K562 (cell line): ENCODE measurements around the gene CPE. TPM values are rescaled to one million over a fixed set of nuclear protein-coding genes. Genes with fewer than 3 reads are reported as not detected.

ENCODE experiments used
- ATAC-seq: fragments of 200-7000 bp; cut with Tn5 transposase; 3 replicates; pipeline ENCODE4 v1.9.1; 2020; ENCODE audit warnings: moderate library complexity
- BruUV-seq: library from RNA; stranded (reverse); fragments of 400-500 nt; replicated peaks from 2 replicates; lab custom pipeline; 2021; lab: Mats Ljungman, UMichigan
- CTCF ChIA-PET: fragments of 300-600 bp; formaldehyde crosslinking; extraction: SDS; loops from one replicate; lab custom pipeline; 2021; ENCODE audit warnings: low intra/inter-chr PET ratio; lab: Yijun Ruan, JAX
- POLR2A ChIA-PET: fragments of 300-600, 350-650 bp; sonication (Branson Sonifier 250); formaldehyde crosslinking; extraction: SDS; loops from one replicate; lab custom pipeline; 2021; ENCODE audit warnings: antibody characterized with exemption, inconsistent platforms; lab: Yijun Ruan, JAX
- DNase-seq, 4 experiments: peaks; one replicate each; pipeline versions ENCODE4 v3.0.0 to v3.0.0-alpha.2; 2011 to 2018; ENCODE audit warnings: low spot score in 3 of 4, mixed read lengths in 3 of 4; ENCODE audit errors: extremely low read depth in 1 of 4
- FAIRE-seq: peaks from 2 replicates; lab custom pipeline; 2011; peaks lifted over from hg19 to GRCh38; lab: Jason Lieb, UNC
- H2AFZ ChIP-seq: 2 replicates; pipeline ENCODE4 v1.6.0; 2011; ENCODE audit warnings: low read depth, low read length, control low read depth, inconsistent platforms
- H3K27ac ChIP-seq: fragments of 200-600 bp; 3 replicates; pipeline ENCODE4 v1.8.0; 2011; ENCODE audit warnings: low read depth, mild to moderate bottlenecking, control low read depth, inconsistent platforms, low read length, moderate library complexity, mixed read lengths; ENCODE audit errors: extremely low read depth
- H3K27me3 ChIP-seq, 2 experiments: fragments of 300-600 bp in 1 of 2; 2 replicates in 1 of 2; 3 replicates in 1 of 2; pipeline versions ENCODE4 v1.6.0 to v1.8.0; 2011; ENCODE audit warnings: inconsistent platforms in 2 of 2, low read length in 2 of 2, mild to moderate bottlenecking in 1 of 2, mixed read lengths in 1 of 2, moderate library complexity in 1 of 2; ENCODE audit not compliant: control insufficient read depth in 2 of 2, insufficient read depth in 2 of 2
- H3K36me3 ChIP-seq: fragments of 300-600 bp; 3 replicates; pipeline ENCODE4 v1.8.0; 2011; ENCODE audit warnings: mild to moderate bottlenecking, low read length, inconsistent platforms; ENCODE audit not compliant: control insufficient read depth, insufficient read depth
- H3K4me1 ChIP-seq, 2 experiments: fragments of 200-600 bp in 1 of 2; replicated peaks in 1 of 2; 2 replicates in 1 of 2; 3 replicates in 1 of 2; pipeline versions ENCODE4 v1.5.1 to v1.8.0; 2011; ENCODE audit warnings: inconsistent platforms in 2 of 2, low read length in 2 of 2, mild to moderate bottlenecking in 1 of 2, mixed read lengths in 1 of 2, moderate library complexity in 1 of 2; ENCODE audit not compliant: control insufficient read depth in 2 of 2, insufficient read depth in 2 of 2
- H3K4me2 ChIP-seq: 2 replicates; pipeline ENCODE4 v1.6.1; 2011; ENCODE audit warnings: low read length, control low read depth, inconsistent platforms, mixed read lengths; ENCODE audit not compliant: insufficient read depth
- H3K4me3 ChIP-seq: fragments of 200-600 bp; sonication (generic), shearing (Covaris generic); 2 replicates; pipeline ENCODE4 v1.5.1; 2016; ENCODE audit warnings: control low read depth, inconsistent platforms
- H3K79me2 ChIP-seq: fragments of 200-600 bp; 3 replicates; pipeline ENCODE4 v1.8.0; 2011; ENCODE audit warnings: low read length, inconsistent platforms; ENCODE audit not compliant: control insufficient read depth, insufficient read depth
- H3K9ac ChIP-seq, 2 experiments: 2 replicates each; pipeline versions ENCODE4 v1.6.0 to v1.6.1; 2011; ENCODE audit warnings: low read depth in 2 of 2, low read length in 2 of 2, control low read depth in 1 of 2, inconsistent platforms in 1 of 2, mild to moderate bottlenecking in 1 of 2, mixed read lengths in 1 of 2; ENCODE audit not compliant: insufficient read depth in 1 of 2
- H3K9me1 ChIP-seq: one replicate; pipeline ENCODE4 v1.6.0; 2011; ENCODE audit warnings: inconsistent platforms, mild to moderate bottlenecking, low read length, moderate library complexity; ENCODE audit not compliant: control insufficient read depth, insufficient read depth
- H3K9me3 ChIP-seq: replicated peaks from 2 replicates; pipeline ENCODE4 v1.5.1; 2011; ENCODE audit warnings: low read depth, low read length, inconsistent platforms; ENCODE audit not compliant: control insufficient read depth, insufficient read depth
- H4K20me1 ChIP-seq: replicated peaks from 2 replicates; pipeline ENCODE4 v1.6.1; 2011; ENCODE audit warnings: low read length, inconsistent platforms, mixed read lengths; ENCODE audit not compliant: control insufficient read depth, insufficient read depth
- ARID1B ChIP-seq: fragments of 450-650 bp; IDR thresholded peaks from 2 replicates; pipeline ENCODE4 v1.6.1; 2016; ENCODE audit warnings: antibody characterized with exemption, mild to moderate bottlenecking, inconsistent platforms
- BMI1 ChIP-seq: fragments of 150-350 bp; IDR thresholded peaks from 2 replicates; pipeline ENCODE4 v1.6.1; 2014; ENCODE audit warnings: low read length
- MIER1 ChIP-seq: fragments of 450-650 bp; IDR thresholded peaks from 2 replicates; pipeline ENCODE4 v1.6.1; 2016; ENCODE audit warnings: antibody characterized with exemption, mild to moderate bottlenecking, low read depth
- MYBL2 ChIP-seq, 2 experiments: fragments of 450-650 bp in 1 of 2; sonication (generic) in 1 of 2; formaldehyde crosslinking in 1 of 2; IDR thresholded peaks; 2 replicates each; pipeline versions ENCODE4 v1.6.1 to v1.8.1; 2017 to 2022; ENCODE audit warnings: borderline replicate concordance in 1 of 2, inconsistent platforms in 1 of 2, low read depth in 1 of 2, mild to moderate bottlenecking in 1 of 2, missing genetic modification reagents in 1 of 2, moderate library complexity in 1 of 2
- RBM22 ChIP-seq: fragments of 200-400 bp; formaldehyde crosslinking; IDR thresholded peaks from 2 replicates; pipeline ENCODE4 v1.6.1; 2018; ENCODE audit warnings: low read length, low read depth; ENCODE audit not compliant: poor library complexity, severe bottlenecking
- ZNF212 ChIP-seq: fragments of 450-650 bp; formaldehyde crosslinking; IDR thresholded peaks from 2 replicates; pipeline ENCODE4 v1.4.0; 2020; ENCODE audit warnings: mild to moderate bottlenecking
- ZNF239 ChIP-seq: fragments of 250-450 bp; sonication (Bioruptor Pico); IDR thresholded peaks from 2 replicates; pipeline ENCODE4 v1.4.0; 2020; ENCODE audit warnings: mild to moderate bottlenecking
- ZNF274 ChIP-seq: IDR thresholded peaks from 2 replicates; pipeline ENCODE4 v1.6.1; 2011; ENCODE audit warnings: low read depth, mild to moderate bottlenecking, low read length, moderate library complexity, borderline replicate concordance
- ZNF586 ChIP-seq: fragments of 450-650 bp; formaldehyde crosslinking; conservative IDR thresholded peaks from 2 replicates; pipeline ENCODE4 v1.4.0; 2020; ENCODE audit warnings: mild to moderate bottlenecking, moderate library complexity
- ZNF780A ChIP-seq: fragments of 250-450 bp; sonication (Bioruptor Pico); IDR thresholded peaks from 2 replicates; pipeline ENCODE4 v1.5.0; 2021; ENCODE audit warnings: mild to moderate bottlenecking
- WGBS: fragments of 100-300 bp; shearing (Covaris generic); methylation state at CpG from one replicate; pipeline ENCODE4 v1.1.6; 2016; ENCODE audit warnings: low coverage, mixed read lengths; ENCODE audit not compliant: insufficient coverage; ENCODE audit errors: missing lambda C conversion rate; 5-methylcytosine and 5-hydroxymethylcytosine counted together
- in situ Hi-C: fragments of 300-500 bp; cut with MboI; formaldehyde crosslinking; loops from 4 replicates; pipeline ENCODE4 v1.15.0; 2018; ENCODE audit warnings: inconsistent platforms, mixed read lengths
- intact Hi-C: fragments of 100-400 bp; cut with micrococcal nuclease; formaldehyde crosslinking; loops from 2 replicates; pipeline ENCODE4 v1.14.2; 2022
- polyA plus RNA-seq, 8 experiments: library from polyadenylated mRNA; depleted of rRNA in 4 of 8; stranded (reverse) in 5 of 8; unstranded in 3 of 8; fragments of >200 nt; fragmentation: Nextera tagmentation in 2 of 8; fragmentation: Illumina TruSeq in 1 of 8; extraction: Ambion mirVana in 2 of 8; extraction: Trizol in 1 of 8; gene quantifications; 2 replicates each; pipeline versions ENCODE4 v1.2.1 to v1.2.3, GENCODE V29; 2011 to 2014; ENCODE audit warnings: inconsistent platforms in 1 of 8, missing spikeins in 1 of 8
- total RNA-seq, 7 experiments: library from RNA; depleted of rRNA in 6 of 7; stranded (reverse); fragments of >200 nt in 6 of 7; fragmentation: Illumina TruSeq in 2 of 7; extraction: Trizol in 2 of 7; gene quantifications; 2 replicates each; pipeline versions ENCODE4 v1.2.1 to v1.2.3, GENCODE V29; 2011 to 2021; ENCODE audit warnings: low replicate concordance in 1 of 7
- TF ChIP-seq, protein P1 (sequence below), 3 experiments: fragments of 200-800 bp in 1 of 3; sonication (Bioruptor generic) in 1 of 3; sonication (generic) in 1 of 3; formaldehyde crosslinking in 1 of 3; IDR thresholded peaks; 2 replicates each; pipeline versions ENCODE4 v1.6.1 to v1.8.0; 2016 to 2022; ENCODE audit warnings: mild to moderate bottlenecking in 2 of 3, missing compliant biosample characterization in 2 of 3, missing genetic modification characterization in 2 of 3, missing genetic modification reagents in 1 of 3
- TF ChIP-seq, protein P2 (sequence below): fragments of 250-450 bp; sonication (Bioruptor Pico); IDR thresholded peaks from 2 replicates; pipeline ENCODE4 v1.8.0; 2021; ENCODE audit warnings: moderate library complexity, mild to moderate bottlenecking, inconsistent platforms
- TF ChIP-seq, protein P3 (sequence below): sonication (generic); formaldehyde crosslinking; IDR thresholded peaks from 2 replicates; pipeline ENCODE4 v1.8.1; 2023; ENCODE audit warnings: mild to moderate bottlenecking, missing genetic modification reagents, moderate library complexity
- TF ChIP-seq, protein P4 (sequence below): fragments of 450-650 bp; IDR thresholded peaks from 2 replicates; pipeline ENCODE4 v1.7.0; 2016; ENCODE audit warnings: borderline replicate concordance

CPE gene
- total and polyA plus RNA-seq, 9 of the 15 experiments (the other 6 are each of a cell fraction or from before 2014, with no cell fraction given) = 0.04 to 0.16 (median 0.06) TPM; not detected in 4

DNA sequence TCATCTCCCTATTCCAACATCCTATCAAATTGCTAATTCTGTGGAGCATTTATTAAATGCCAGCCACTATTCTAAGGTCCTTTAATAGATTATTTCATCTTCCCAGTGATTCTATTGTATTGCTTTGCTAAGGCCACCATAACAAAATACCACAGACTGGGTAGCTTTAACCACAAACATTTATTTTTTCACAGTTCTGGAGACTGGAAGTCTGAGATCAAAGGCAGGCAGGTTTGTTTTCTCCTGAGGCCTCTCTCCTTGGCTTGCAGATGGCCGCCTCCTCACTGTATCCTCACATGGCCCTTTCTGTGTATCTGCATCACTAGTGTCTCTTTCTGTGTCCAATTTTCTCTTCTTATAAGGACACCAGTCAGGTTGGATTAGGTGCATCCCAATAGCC lies 64.5 kb downstream of the CPE start:
- no peaks in the 10 kb centered on the region for H3K9me1 ChIP-seq
- H3K4me2 ChIP-seq = no peak overlapping the region
- no peak for FAIRE-seq
- no peaks in the 10 kb centered on the region for H4K20me1 ChIP-seq
- POLR2A ChIA-PET = no interaction called here
- in situ Hi-C loops = no loop called here
- H3K4me1 ChIP-seq = no peaks in the 10 kb centered on the region
- TF ChIP-seq, protein P1, sequence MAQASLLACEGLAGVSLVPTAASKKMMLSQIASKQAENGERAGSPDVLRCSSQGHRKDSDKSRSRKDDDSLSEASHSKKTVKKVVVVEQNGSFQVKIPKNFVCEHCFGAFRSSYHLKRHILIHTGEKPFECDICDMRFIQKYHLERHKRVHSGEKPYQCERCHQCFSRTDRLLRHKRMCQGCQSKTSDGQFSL (CRISPR knock-in tag; IDR thresholded peaks at IDR 0.05) = no peak
- TF ChIP-seq, protein P1 (tag; IDR thresholded peaks at IDR 0.05) = no peak
- TF ChIP-seq ZNF274 (no peak), ZNF780A (no peak), BMI1 (no peak), MIER1 (no peak), ARID1B (no peak), RBM22 (no peak), ZNF586 (CRISPR knock-in tag) (no peak), ZNF212 (CRISPR knock-in tag) (no peak), MYBL2 (IDR thresholded peaks at IDR 0.05; ENCODE audit: low read depth) (no peak), MYBL2 (CRISPR knock-in tag; IDR thresholded peaks at IDR 0.05; ENCODE audit: borderline replicate concordance) (no peak), ZNF239 (no peak)
- TF ChIP-seq, protein P2, sequence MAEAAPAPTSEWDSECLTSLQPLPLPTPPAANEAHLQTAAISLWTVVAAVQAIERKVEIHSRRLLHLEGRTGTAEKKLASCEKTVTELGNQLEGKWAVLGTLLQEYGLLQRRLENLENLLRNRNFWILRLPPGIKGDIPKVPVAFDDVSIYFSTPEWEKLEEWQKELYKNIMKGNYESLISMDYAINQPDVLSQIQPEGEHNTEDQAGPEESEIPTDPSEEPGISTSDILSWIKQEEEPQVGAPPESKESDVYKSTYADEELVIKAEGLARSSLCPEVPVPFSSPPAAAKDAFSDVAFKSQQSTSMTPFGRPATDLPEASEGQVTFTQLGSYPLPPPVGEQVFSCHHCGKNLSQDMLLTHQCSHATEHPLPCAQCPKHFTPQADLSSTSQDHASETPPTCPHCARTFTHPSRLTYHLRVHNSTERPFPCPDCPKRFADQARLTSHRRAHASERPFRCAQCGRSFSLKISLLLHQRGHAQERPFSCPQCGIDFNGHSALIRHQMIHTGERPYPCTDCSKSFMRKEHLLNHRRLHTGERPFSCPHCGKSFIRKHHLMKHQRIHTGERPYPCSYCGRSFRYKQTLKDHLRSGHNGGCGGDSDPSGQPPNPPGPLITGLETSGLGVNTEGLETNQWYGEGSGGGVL (CRISPR knock-in tag) = no peak
- TF ChIP-seq, protein P3, sequence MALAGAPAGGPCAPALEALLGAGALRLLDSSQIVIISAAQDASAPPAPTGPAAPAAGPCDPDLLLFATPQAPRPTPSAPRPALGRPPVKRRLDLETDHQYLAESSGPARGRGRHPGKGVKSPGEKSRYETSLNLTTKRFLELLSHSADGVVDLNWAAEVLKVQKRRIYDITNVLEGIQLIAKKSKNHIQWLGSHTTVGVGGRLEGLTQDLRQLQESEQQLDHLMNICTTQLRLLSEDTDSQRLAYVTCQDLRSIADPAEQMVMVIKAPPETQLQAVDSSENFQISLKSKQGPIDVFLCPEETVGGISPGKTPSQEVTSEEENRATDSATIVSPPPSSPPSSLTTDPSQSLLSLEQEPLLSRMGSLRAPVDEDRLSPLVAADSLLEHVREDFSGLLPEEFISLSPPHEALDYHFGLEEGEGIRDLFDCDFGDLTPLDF (CRISPR knock-in tag) = no peak
- TF ChIP-seq, protein P4, sequence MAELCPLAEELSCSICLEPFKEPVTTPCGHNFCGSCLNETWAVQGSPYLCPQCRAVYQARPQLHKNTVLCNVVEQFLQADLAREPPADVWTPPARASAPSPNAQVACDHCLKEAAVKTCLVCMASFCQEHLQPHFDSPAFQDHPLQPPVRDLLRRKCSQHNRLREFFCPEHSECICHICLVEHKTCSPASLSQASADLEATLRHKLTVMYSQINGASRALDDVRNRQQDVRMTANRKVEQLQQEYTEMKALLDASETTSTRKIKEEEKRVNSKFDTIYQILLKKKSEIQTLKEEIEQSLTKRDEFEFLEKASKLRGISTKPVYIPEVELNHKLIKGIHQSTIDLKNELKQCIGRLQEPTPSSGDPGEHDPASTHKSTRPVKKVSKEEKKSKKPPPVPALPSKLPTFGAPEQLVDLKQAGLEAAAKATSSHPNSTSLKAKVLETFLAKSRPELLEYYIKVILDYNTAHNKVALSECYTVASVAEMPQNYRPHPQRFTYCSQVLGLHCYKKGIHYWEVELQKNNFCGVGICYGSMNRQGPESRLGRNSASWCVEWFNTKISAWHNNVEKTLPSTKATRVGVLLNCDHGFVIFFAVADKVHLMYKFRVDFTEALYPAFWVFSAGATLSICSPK = no peak
- TF ChIP-seq, all 486 proteins: peak for 0
- 19% methylated on average over 1 of the region's 1 CpG for WGBS
- CTCF ChIA-PET = no interaction called here
- no peak for DNase-seq
- ATAC-seq = no peak
- no TSS peak for BruUV-seq
- H3K27me3 ChIP-seq = 0 out of 5 replicates have a peak, but pooled peaks cover 0 to 4% of the 10 kb centered on the region in 2 experiments
- no peaks in the 10 kb centered on the region for H3K9me3 ChIP-seq
- no peaks in the 10 kb centered on the region for H3K79me2 ChIP-seq
- H2AFZ ChIP-seq = no peak overlapping the region
- no peaks in the 10 kb centered on the region for H3K36me3 ChIP-seq
- H3K9ac ChIP-seq = no peak overlapping the region
- H3K27ac ChIP-seq = no peak overlapping the region
- no peak overlapping the region for H3K4me3 ChIP-seq
- intact Hi-C loops = no loop called here
